ENCODE results near the gene SEMA5B. TPM values are rescaled to one million over a fixed set of nuclear protein-coding genes. Genes with fewer than 3 reads are reported as not detected.

The SEMA5B gene
- total and polyA plus RNA-seq, 4 donors: 0.20 to 1.1 (median 0.23) TPM

GRCh38 chr3:122967765-122968164 is 59.8 kb downstream of the SEMA5B start:
- 96% methylated on average over 7 of the region's 7 CpGs for WGBS
- H3K9me3 ChIP-seq (ENCODE audit: control insufficient read depth in 4 of 4, low read length in 3 of 4): no peaks in the 10 kb centered on the region

GRCh38 chr3:122967356-122967755 is 60.2 kb downstream of the SEMA5B start:
- 92% methylated on average over 4 of the region's 4 CpGs for WGBS
- no peak overlapping the region for H3K9ac ChIP-seq (ENCODE audit: low read depth in 1 of 2, low read length in 2 of 2)
- no peaks in the 10 kb centered on the region for H3K36me3 ChIP-seq (ENCODE audit: control insufficient read depth in 4 of 4, insufficient read depth in 3 of 4, low read depth in 1 of 4, low read length in 3 of 4)
- H3K4me1 ChIP-seq (ENCODE audit: control insufficient read depth in 4 of 4, insufficient read depth in 4 of 4, low read length in 3 of 4): no peaks in the 10 kb centered on the region
- DNase-seq (ENCODE audit: low spot score): no peak
- H3K9me3 ChIP-seq (ENCODE audit: control insufficient read depth in 4 of 4, low read length in 3 of 4): no peaks in the 10 kb centered on the region
- no peak for TF ChIP-seq TAF1 (conservative IDR thresholded peaks at IDR 0.05)
- TF ChIP-seq REST (IDR thresholded peaks at IDR 0.05): no peak
- no peak for TF ChIP-seq HNF4G (IDR thresholded peaks at IDR 0.05)
- TF ChIP-seq JUND (IDR thresholded peaks at IDR 0.05): no peak
- TF ChIP-seq SP1 (IDR thresholded peaks at IDR 0.05): no peak
- TF ChIP-seq ATF3 (IDR thresholded peaks at IDR 0.05): no peak
- TF ChIP-seq RXRA (IDR thresholded peaks at IDR 0.05): no peak
- no peak for TF ChIP-seq EGR1 (IDR thresholded peaks at IDR 0.05; ENCODE audit: low read depth in 2 of 2)
- no peaks in the 10 kb centered on the region for H3K27me3 ChIP-seq (ENCODE audit: control insufficient read depth in 4 of 4, insufficient read depth in 4 of 4, low read length in 3 of 4)
- no peak overlapping the region for H3K4me3 ChIP-seq (ENCODE audit: low read depth in 1 of 3, low read length in 3 of 3)
- H3K27ac ChIP-seq (ENCODE audit: low read depth in 1 of 2, low read length in 2 of 2): no peak overlapping the region

More at GRCh38 chr3:122967765-122968164, 59.8 kb downstream of the SEMA5B start:
- Histone ChIP-seq H3K36me3 (ENCODE audit: control insufficient read depth in 4 of 4, insufficient read depth in 3 of 4, low read depth in 1 of 4, low read length in 3 of 4) (no peaks in the 10 kb centered on the region), H3K27ac (ENCODE audit: low read depth in 1 of 2, low read length in 2 of 2) (no peak overlapping the region), H3K27me3 (ENCODE audit: control insufficient read depth in 4 of 4, insufficient read depth in 4 of 4, low read length in 3 of 4) (no peaks in the 10 kb centered on the region), H3K9ac (ENCODE audit: low read depth in 1 of 2, low read length in 2 of 2) (no peak overlapping the region), H3K4me3 (ENCODE audit: low read depth in 1 of 3, low read length in 3 of 3) (no peak overlapping the region), H3K4me1 (ENCODE audit: control insufficient read depth in 4 of 4, insufficient read depth in 4 of 4, low read length in 3 of 4) (no peaks in the 10 kb centered on the region)
- no peak for DNase-seq (ENCODE audit: low spot score)
- TF ChIP-seq FOXA2 (IDR thresholded peaks at IDR 0.05): no peak
- TF ChIP-seq JUND (IDR thresholded peaks at IDR 0.05): no peak
- no peak for TF ChIP-seq RAD21 (IDR thresholded peaks at IDR 0.05)
- no peak for TF ChIP-seq GABPA (IDR thresholded peaks at IDR 0.05 in 1 of 2, conservative IDR thresholded peaks at IDR 0.05 in 1 of 2)
- no peak for TF ChIP-seq YY1 (IDR thresholded peaks at IDR 0.05)
- TF ChIP-seq REST (IDR thresholded peaks at IDR 0.05): no peak
- TF ChIP-seq ATF3 (IDR thresholded peaks at IDR 0.05): no peak
- TF ChIP-seq TAF1 (conservative IDR thresholded peaks at IDR 0.05): no peak
- no peak for TF ChIP-seq NR2F2 (IDR thresholded peaks at IDR 0.05)
- TF ChIP-seq SP1 (IDR thresholded peaks at IDR 0.05): no peak
- no peak for TF ChIP-seq CTCF (IDR thresholded peaks at IDR 0.05; ENCODE audit: low read depth, low read length, missing input control)
- TF ChIP-seq HNF4G (IDR thresholded peaks at IDR 0.05): no peak
- TF ChIP-seq RXRA (IDR thresholded peaks at IDR 0.05): no peak
- no peak for TF ChIP-seq HNF4A (conservative IDR thresholded peaks at IDR 0.05)

All from liver (tissue), 9 donors.